ENCODE results near the gene NCAPG.

Gene NCAPG

DNA sequence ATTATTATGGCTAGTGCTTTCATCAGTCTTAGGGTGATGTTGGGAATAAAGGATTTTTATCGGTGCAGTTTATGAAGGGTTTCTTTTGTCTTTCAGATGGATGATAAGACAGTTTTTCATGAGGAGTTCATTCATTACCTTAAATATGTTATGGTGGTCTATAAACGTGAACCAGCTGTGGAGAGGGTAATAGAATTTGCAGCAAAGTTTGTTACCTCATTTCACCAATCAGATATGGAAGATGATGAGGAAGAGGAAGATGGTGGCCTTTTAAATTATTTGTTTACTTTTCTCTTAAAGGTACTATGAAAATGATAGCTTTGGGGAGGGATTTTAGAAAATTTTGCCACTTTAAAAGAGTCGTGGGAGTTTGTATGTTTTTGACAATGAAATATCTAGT lies 1.3 kb downstream of the NCAPG start:
- 17% methylated on average over 1 of the region's 3 CpGs for whole genome bisulfite sequencing (ENCODE audit: insufficient coverage)
- Histone ChIP-seq H3K9me3 (ENCODE audit: control extremely low read depth in 1 of 5, control insufficient read depth in 4 of 5, insufficient read depth in 2 of 5, low read depth in 1 of 5, low read length in 4 of 5) (no peaks in the 10 kb centered on the region), H3K27ac (ENCODE audit: insufficient read depth in 1 of 2, low read depth in 1 of 2, low read length in 2 of 2, poor library complexity in 1 of 2, severe bottlenecking in 2 of 2) (peak overlapping the region; percentile 36 to 98), H3K27me3 (replicated peaks in 2 of 5; ENCODE audit: control insufficient read depth in 4 of 5, insufficient read depth in 5 of 5, low read length in 4 of 5) (no peaks in the 10 kb centered on the region), H3K4me1 (ENCODE audit: control extremely low read depth in 1 of 4, control insufficient read depth in 4 of 4, insufficient read depth in 4 of 4, low read length in 3 of 4) (peaks cover 17 to 58% (median 38%) of the 10 kb centered on the region in 4 experiments), H3K4me3 (ENCODE audit: control insufficient read depth in 1 of 7, extremely low read depth in 1 of 7, insufficient read depth in 4 of 7, low read depth in 2 of 7, low read length in 6 of 7) (peak overlapping the region in 5 of 7 experiments; percentile 90 to 99 (median 96)), H3K36me3 (ENCODE audit: control insufficient read depth in 4 of 4, insufficient read depth in 4 of 4, low read length in 3 of 4) (peaks cover 0 to 18% (median 4%) of the 10 kb centered on the region in 4 experiments)
- CTCF ChIA-PET: no interaction called here
- no peak for DNase-seq
- POLR2A ChIA-PET: no interaction called here

DNA sequence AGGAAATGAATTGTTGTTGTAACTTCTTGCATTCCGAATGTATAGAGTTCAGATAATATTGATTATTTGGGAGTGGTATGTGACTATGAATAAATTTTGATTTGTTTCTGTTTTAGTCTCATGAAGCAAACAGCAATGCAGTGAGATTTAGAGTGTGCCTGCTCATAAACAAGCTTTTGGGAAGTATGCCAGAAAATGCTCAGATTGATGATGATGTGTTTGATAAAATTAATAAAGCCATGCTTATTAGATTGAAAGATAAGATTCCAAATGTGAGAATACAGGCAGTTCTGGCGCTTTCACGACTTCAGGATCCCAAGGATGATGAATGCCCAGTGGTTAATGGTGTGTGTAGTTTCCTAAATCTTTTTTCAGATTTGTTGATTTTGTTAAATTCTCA lies 2.0 kb downstream of the NCAPG start:
- peaks cover 0 to 12% (median 1%) of the 10 kb centered on the region in 4 experiments for H3K36me3 ChIP-seq (ENCODE audit: control insufficient read depth in 4 of 4, insufficient read depth in 4 of 4, low read length in 3 of 4)
- CTCF ChIA-PET: no interaction called here
- H3K27me3 ChIP-seq (replicated peaks in 2 of 5; ENCODE audit: control insufficient read depth in 4 of 5, insufficient read depth in 5 of 5, low read length in 4 of 5): no peaks in the 10 kb centered on the region
- peaks cover 11 to 51% (median 32%) of the 10 kb centered on the region in 4 experiments for H3K4me1 ChIP-seq (ENCODE audit: control extremely low read depth in 1 of 4, control insufficient read depth in 4 of 4, insufficient read depth in 4 of 4, low read length in 3 of 4)
- 86% methylated on average over 3 of the region's 3 CpGs for WGBS (ENCODE audit: insufficient coverage)
- no peak for DNase-seq
- POLR2A ChIA-PET: no interaction called here
- peak overlapping the region in 3 of 7 experiments; percentile 94 to 99 (median 99) for H3K4me3 ChIP-seq (ENCODE audit: control insufficient read depth in 1 of 7, extremely low read depth in 1 of 7, insufficient read depth in 4 of 7, low read depth in 2 of 7, low read length in 6 of 7)
- peak overlapping the region; percentile 36 to 98 for H3K27ac ChIP-seq (ENCODE audit: insufficient read depth in 1 of 2, low read depth in 1 of 2, low read length in 2 of 2, poor library complexity in 1 of 2, severe bottlenecking in 2 of 2)
- H3K9me3 ChIP-seq (ENCODE audit: control extremely low read depth in 1 of 5, control insufficient read depth in 4 of 5, insufficient read depth in 2 of 5, low read depth in 1 of 5, low read length in 4 of 5): no peaks in the 10 kb centered on the region

DNA sequence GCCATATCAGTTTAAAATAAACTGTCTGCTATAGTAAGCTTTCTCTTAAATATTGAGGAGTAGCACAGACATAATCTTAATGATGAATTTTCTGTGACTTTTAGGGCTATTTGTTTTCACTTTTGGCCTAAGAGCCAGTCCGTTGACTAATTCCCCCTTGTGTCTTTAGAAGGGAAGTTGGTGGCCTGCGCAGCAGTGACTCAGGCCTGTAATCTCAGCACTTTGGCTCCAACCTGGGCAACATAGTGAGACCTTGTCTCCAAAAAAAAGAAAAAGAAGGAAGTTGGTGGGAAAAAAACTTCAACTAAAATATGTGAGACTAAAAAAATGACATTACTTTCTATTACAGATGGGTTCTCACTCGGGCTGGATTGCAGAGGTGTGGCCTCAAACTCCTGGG lies 3.4 kb downstream of the NCAPG start:
- POLR2A ChIA-PET: no interaction called here
- peaks cover 0 to 18% (median 0%) of the 10 kb centered on the region in 4 experiments for H3K36me3 ChIP-seq (ENCODE audit: control insufficient read depth in 4 of 4, insufficient read depth in 4 of 4, low read length in 3 of 4)
- H3K9me3 ChIP-seq (ENCODE audit: control extremely low read depth in 1 of 5, control insufficient read depth in 4 of 5, insufficient read depth in 2 of 5, low read depth in 1 of 5, low read length in 4 of 5): no peaks in the 10 kb centered on the region
- peak overlapping the region in 1 of 2 experiments; percentile 32 for H3K27ac ChIP-seq (ENCODE audit: insufficient read depth in 1 of 2, low read depth in 1 of 2, low read length in 2 of 2, poor library complexity in 1 of 2, severe bottlenecking in 2 of 2)
- CTCF ChIA-PET: no interaction called here
- DNase-seq: peak; percentile 55 to 84 (median 81)
- peaks cover 4 to 38% (median 23%) of the 10 kb centered on the region in 4 experiments for H3K4me1 ChIP-seq (ENCODE audit: control extremely low read depth in 1 of 4, control insufficient read depth in 4 of 4, insufficient read depth in 4 of 4, low read length in 3 of 4)
- WGBS (ENCODE audit: insufficient coverage): 0% methylated on average over 1 of the region's 3 CpGs
- no peaks in the 10 kb centered on the region for H3K27me3 ChIP-seq (replicated peaks in 2 of 5; ENCODE audit: control insufficient read depth in 4 of 5, insufficient read depth in 5 of 5, low read length in 4 of 5)
- H3K4me3 ChIP-seq (ENCODE audit: control insufficient read depth in 1 of 7, extremely low read depth in 1 of 7, insufficient read depth in 4 of 7, low read depth in 2 of 7, low read length in 6 of 7): peak overlapping the region in 3 of 7 experiments; percentile 11 to 56 (median 46)

DNA sequence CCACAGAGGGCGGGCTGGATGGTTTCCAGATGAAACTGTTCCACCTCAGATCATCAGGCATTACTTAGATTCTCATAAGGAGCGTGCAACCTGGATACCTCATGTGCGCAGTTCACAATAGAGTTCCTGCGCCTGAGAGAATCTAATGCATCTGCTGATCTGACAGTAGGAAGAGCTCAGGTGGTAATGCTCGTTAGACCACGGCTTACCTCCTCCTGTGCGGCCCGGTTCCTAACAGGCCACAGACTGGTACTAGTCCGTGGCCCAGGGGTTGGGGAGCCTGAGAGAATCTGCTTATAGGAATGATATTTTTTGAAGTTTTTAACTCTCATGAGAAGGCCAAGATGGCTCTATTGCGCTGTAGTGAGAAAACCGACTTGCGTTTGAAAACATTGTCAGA lies 5.4 kb downstream of the NCAPG start:
- H3K4me1 ChIP-seq (ENCODE audit: control extremely low read depth in 1 of 4, control insufficient read depth in 4 of 4, insufficient read depth in 4 of 4, low read length in 3 of 4): peaks cover 0 to 25% (median 16%) of the 10 kb centered on the region in 4 experiments
- CTCF ChIA-PET: interaction anchor here (1.0 to 2.3 kb wide), 8 partner anchors 9 to 779 kb away, joined by 3 to 18 read pairs (median 6); no protein-coding TSS in a partner anchor
- H3K9me3 ChIP-seq (ENCODE audit: control extremely low read depth in 1 of 5, control insufficient read depth in 4 of 5, insufficient read depth in 2 of 5, low read depth in 1 of 5, low read length in 4 of 5): no peaks in the 10 kb centered on the region
- H3K27me3 ChIP-seq (replicated peaks in 2 of 5; ENCODE audit: control insufficient read depth in 4 of 5, insufficient read depth in 5 of 5, low read length in 4 of 5): no peaks in the 10 kb centered on the region
- H3K36me3 ChIP-seq (ENCODE audit: control insufficient read depth in 4 of 4, insufficient read depth in 4 of 4, low read length in 3 of 4): peaks cover 0 to 22% (median 0%) of the 10 kb centered on the region in 4 experiments
- POLR2A ChIA-PET: no interaction called here
- WGBS (ENCODE audit: insufficient coverage): 99% methylated on average over 12 of the region's 12 CpGs
- H3K4me3 ChIP-seq (ENCODE audit: control insufficient read depth in 1 of 7, extremely low read depth in 1 of 7, insufficient read depth in 4 of 7, low read depth in 2 of 7, low read length in 6 of 7): no peak overlapping the region
- no peak for DNase-seq
- no peak overlapping the region for H3K27ac ChIP-seq (ENCODE audit: insufficient read depth in 1 of 2, low read depth in 1 of 2, low read length in 2 of 2, poor library complexity in 1 of 2, severe bottlenecking in 2 of 2)

DNA sequence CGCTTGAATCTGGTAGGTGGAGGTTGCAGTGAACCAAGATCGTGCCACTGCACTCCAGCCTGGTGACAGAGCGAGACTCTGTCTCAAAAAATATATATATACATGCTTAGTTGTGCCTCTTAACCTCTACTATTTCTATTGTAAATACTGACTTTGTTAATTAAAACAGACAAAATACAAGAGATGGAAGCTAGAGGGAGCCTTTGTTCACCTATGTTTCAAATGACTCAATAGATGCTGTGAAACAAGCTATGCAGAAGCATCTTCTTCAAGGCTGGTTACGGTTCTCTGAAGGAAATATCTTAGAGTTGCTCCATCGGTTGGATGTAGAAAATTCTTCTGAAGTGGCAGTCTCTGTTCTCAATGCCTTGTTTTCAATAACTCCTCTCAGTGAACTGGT lies 6.2 kb downstream of the NCAPG start:
- no peaks in the 10 kb centered on the region for H3K27me3 ChIP-seq (replicated peaks in 2 of 5; ENCODE audit: control insufficient read depth in 4 of 5, insufficient read depth in 5 of 5, low read length in 4 of 5)
- peaks cover 0 to 22% (median 0%) of the 10 kb centered on the region in 4 experiments for H3K36me3 ChIP-seq (ENCODE audit: control insufficient read depth in 4 of 4, insufficient read depth in 4 of 4, low read length in 3 of 4)
- ChIA-PET CTCF (interaction anchor here (0.9 to 2.3 kb wide), 12 partner anchors 8 to 778 kb away, joined by 3 to 18 read pairs (median 3); no protein-coding TSS in a partner anchor), POLR2A (interaction anchor here (0.6 kb wide), 1 partner anchor 62 kb away, joined by 3 read pairs; no protein-coding TSS in a partner anchor)
- H3K9me3 ChIP-seq (ENCODE audit: control extremely low read depth in 1 of 5, control insufficient read depth in 4 of 5, insufficient read depth in 2 of 5, low read depth in 1 of 5, low read length in 4 of 5): no peaks in the 10 kb centered on the region
- peaks cover 0 to 21% (median 13%) of the 10 kb centered on the region in 4 experiments for H3K4me1 ChIP-seq (ENCODE audit: control extremely low read depth in 1 of 4, control insufficient read depth in 4 of 4, insufficient read depth in 4 of 4, low read length in 3 of 4)
- peak; percentile 58 to 80 (median 76) for DNase-seq
- H3K4me3 ChIP-seq (ENCODE audit: control insufficient read depth in 1 of 7, extremely low read depth in 1 of 7, insufficient read depth in 4 of 7, low read depth in 2 of 7, low read length in 6 of 7): peak overlapping the region in 1 of 7 experiments; percentile 25
- WGBS (ENCODE audit: insufficient coverage): 47% methylated on average over 3 of the region's 5 CpGs
- no peak overlapping the region for H3K27ac ChIP-seq (ENCODE audit: insufficient read depth in 1 of 2, low read depth in 1 of 2, low read length in 2 of 2, poor library complexity in 1 of 2, severe bottlenecking in 2 of 2)

DNA sequence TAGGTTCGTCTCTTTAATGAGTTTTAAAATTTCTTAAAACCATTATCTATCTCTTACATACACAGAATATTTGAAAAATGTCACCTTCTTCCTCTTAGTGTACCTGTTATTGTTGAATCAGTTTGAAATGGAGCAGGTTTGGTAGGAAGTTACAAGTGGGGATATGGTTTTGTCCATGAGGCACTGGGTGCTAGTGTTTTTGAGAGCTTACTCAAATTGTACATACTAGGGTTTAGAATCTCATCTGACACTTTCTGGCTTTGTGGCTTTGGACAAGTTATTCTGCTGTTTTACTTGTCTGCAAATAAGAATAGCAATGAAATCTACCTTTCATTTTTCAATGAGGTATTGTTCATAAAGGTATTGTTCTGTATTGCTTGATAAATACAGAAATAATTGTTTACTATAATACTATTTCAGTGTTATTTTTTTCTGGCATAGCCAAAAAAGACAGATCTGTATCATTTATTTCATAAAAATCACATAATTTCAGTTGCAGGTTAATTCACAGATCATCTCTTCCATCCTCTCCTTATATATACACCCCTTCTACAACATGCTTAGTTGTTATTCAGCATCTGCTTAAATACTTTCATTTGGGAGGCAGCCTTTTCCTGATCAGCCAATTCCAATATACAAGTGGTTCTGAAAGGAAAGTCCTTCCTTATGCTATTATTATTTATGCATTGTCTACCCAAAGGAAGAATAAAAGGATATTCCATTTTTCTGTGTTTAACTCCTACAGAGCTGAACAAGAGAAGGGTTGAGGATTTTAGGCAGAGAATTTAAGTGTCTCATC lies 13.3 kb downstream of the NCAPG start:
- Histone ChIP-seq H3K36me3 (ENCODE audit: control insufficient read depth in 4 of 4, insufficient read depth in 4 of 4, low read length in 3 of 4) (peaks cover 0 to 52% (median 12%) of the 10 kb centered on the region in 4 experiments), H3K27me3 (replicated peaks in 2 of 5; ENCODE audit: control insufficient read depth in 4 of 5, insufficient read depth in 5 of 5, low read length in 4 of 5) (no peaks in the 10 kb centered on the region), H3K4me3 (ENCODE audit: control insufficient read depth in 1 of 7, extremely low read depth in 1 of 7, insufficient read depth in 4 of 7, low read depth in 2 of 7, low read length in 6 of 7) (peak overlapping the region in 1 of 7 experiments; percentile 4), H3K27ac (ENCODE audit: insufficient read depth in 1 of 2, low read depth in 1 of 2, low read length in 2 of 2, poor library complexity in 1 of 2, severe bottlenecking in 2 of 2) (no peak overlapping the region), H3K9me3 (ENCODE audit: control extremely low read depth in 1 of 5, control insufficient read depth in 4 of 5, insufficient read depth in 2 of 5, low read depth in 1 of 5, low read length in 4 of 5) (no peaks in the 10 kb centered on the region), H3K4me1 (ENCODE audit: control extremely low read depth in 1 of 4, control insufficient read depth in 4 of 4, insufficient read depth in 4 of 4, low read length in 3 of 4) (peaks cover 0 to 1% (median 0%) of the 10 kb centered on the region in 4 experiments)
- no CpG with 5 or more reads among the region's 1 CpG for WGBS (ENCODE audit: insufficient coverage)
- DNase-seq: no peak
- ChIA-PET CTCF (no interaction called here), POLR2A (no interaction called here)

DNA sequence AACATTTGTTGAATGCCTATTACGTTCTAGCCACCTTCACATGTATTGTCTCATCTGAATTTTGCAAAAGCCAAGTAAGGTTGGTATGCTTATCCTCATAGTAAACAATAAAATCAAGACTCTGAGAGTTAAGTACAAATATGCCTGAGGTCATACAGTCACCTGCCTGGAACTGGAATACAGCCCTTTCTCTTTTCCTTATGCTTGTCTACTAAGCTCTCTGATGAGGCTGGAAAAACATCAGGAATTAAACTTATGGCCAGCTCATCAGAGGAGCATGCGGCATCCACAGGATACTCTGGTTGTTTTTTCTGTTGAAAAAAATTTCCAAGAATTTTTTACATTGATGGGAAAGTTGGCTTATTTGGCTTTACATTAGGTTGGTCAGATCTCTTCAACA lies 35.5 kb downstream of the NCAPG start:
- Histone ChIP-seq H3K9me3 (ENCODE audit: control extremely low read depth in 1 of 5, control insufficient read depth in 4 of 5, insufficient read depth in 2 of 5, low read depth in 1 of 5, low read length in 4 of 5) (no peaks in the 10 kb centered on the region), H3K4me1 (ENCODE audit: control extremely low read depth in 1 of 4, control insufficient read depth in 4 of 4, insufficient read depth in 4 of 4, low read length in 3 of 4) (no peaks in the 10 kb centered on the region), H3K27me3 (replicated peaks in 2 of 5; ENCODE audit: control insufficient read depth in 4 of 5, insufficient read depth in 5 of 5, low read length in 4 of 5) (no peaks in the 10 kb centered on the region), H3K4me3 (ENCODE audit: control insufficient read depth in 1 of 7, extremely low read depth in 1 of 7, insufficient read depth in 4 of 7, low read depth in 2 of 7, low read length in 6 of 7) (no peak overlapping the region), H3K36me3 (ENCODE audit: control insufficient read depth in 4 of 4, insufficient read depth in 4 of 4, low read length in 3 of 4) (peaks cover 2 to 52% (median 16%) of the 10 kb centered on the region in 4 experiments), H3K27ac (ENCODE audit: insufficient read depth in 1 of 2, low read depth in 1 of 2, low read length in 2 of 2, poor library complexity in 1 of 2, severe bottlenecking in 2 of 2) (no peak overlapping the region)
- POLR2A ChIA-PET: no interaction called here
- no peak for DNase-seq
- WGBS (ENCODE audit: insufficient coverage): 100% methylated on average over 1 of the region's 2 CpGs
- CTCF ChIA-PET: no interaction called here
